H1 (cell line): ENCODE measurements around the gene ZBTB37. TPM values are rescaled to one million over a fixed set of nuclear protein-coding genes. Genes with fewer than 3 reads are reported as not detected.

Source experiments
- CTCF ChIA-PET: fragments of 300-600 bp; sonication (Branson Sonifier 250); formaldehyde crosslinking; loops from one replicate; lab custom pipeline; 2021; ENCODE audit not compliant: partially characterized antibody; lab: Charles Lee
- POLR2A ChIA-PET: fragments of 300-600 bp; sonication (Branson Sonifier 250); formaldehyde crosslinking; loops from one replicate; lab custom pipeline; 2021; ENCODE audit warnings: inconsistent platforms; ENCODE audit not compliant: partially characterized antibody; lab: Charles Lee
- DNase-seq, 2 experiments: peaks; one replicate each; pipeline versions ENCODE4 v3.0.0 to v3.0.0-alpha.2; 2010 to 2022; ENCODE audit warnings: low spot score in 2 of 2, low read depth in 1 of 2, mixed read lengths in 1 of 2
- FAIRE-seq: peaks from 2 replicates; lab custom pipeline; 2011; peaks lifted over from hg19 to GRCh38; lab: Jason Lieb, UNC
- H2AFZ ChIP-seq: 2 replicates; pipeline ENCODE4 v1.8.1; 2012; ENCODE audit warnings: low read length, inconsistent platforms
- H2AK5ac ChIP-seq: 2 replicates; pipeline ENCODE4 v1.6.1; 2013; ENCODE audit warnings: low read depth, low read length
- H2BK120ac ChIP-seq: replicated peaks from 2 replicates; pipeline ENCODE3; 2013; ENCODE audit warnings: low read depth, low read length, inconsistent platforms
- H2BK12ac ChIP-seq: 2 replicates; pipeline ENCODE4 v1.6.1; 2013; ENCODE audit warnings: low read depth, low read length
- H2BK15ac ChIP-seq: 2 replicates; pipeline ENCODE4 v1.6.1; 2013; ENCODE audit warnings: low read length
- H2BK20ac ChIP-seq: 2 replicates; pipeline ENCODE4 v1.6.1; 2013; ENCODE audit warnings: low read length
- H2BK5ac ChIP-seq: 2 replicates; pipeline ENCODE4 v1.6.1; 2013; ENCODE audit warnings: low read depth, low read length
- H3K14ac ChIP-seq: 2 replicates; pipeline ENCODE4 v1.6.1; 2013; ENCODE audit warnings: inconsistent platforms; ENCODE audit not compliant: insufficient read length
- H3K18ac ChIP-seq: 2 replicates; pipeline ENCODE4 v1.6.1; 2013; ENCODE audit warnings: low read length; ENCODE audit errors: extremely low read depth
- H3K23ac ChIP-seq: 2 replicates; pipeline ENCODE4 v1.6.1; 2013; ENCODE audit warnings: inconsistent platforms; ENCODE audit not compliant: insufficient read length
- H3K23me2 ChIP-seq: 2 replicates; pipeline ENCODE4 v1.6.1; 2013; ENCODE audit warnings: low read depth, low read length
- H3K27ac ChIP-seq: 2 replicates; pipeline ENCODE4 v1.6.1; 2011; ENCODE audit warnings: low read depth, low read length, inconsistent platforms
- H3K27me3 ChIP-seq, 4 experiments: replicated peaks in 1 of 4; 1 replicate in 1 of 4; 2 replicates in 3 of 4; pipeline versions ENCODE4 v1.6.1 to v1.8.1; 2011 to 2013; ENCODE audit warnings: low read length in 3 of 4, mild to moderate bottlenecking in 3 of 4, inconsistent platforms in 2 of 4, mixed read lengths in 2 of 4, moderate library complexity in 1 of 4; ENCODE audit not compliant: control insufficient read depth in 3 of 4, insufficient read depth in 3 of 4; ENCODE audit errors: extremely low read depth in 1 of 4
- H3K36me3 ChIP-seq, 4 experiments: 2 replicates each; pipeline versions ENCODE4 v1.6.1 to v1.8.1; 2011 to 2013; ENCODE audit warnings: mild to moderate bottlenecking in 4 of 4, low read length in 3 of 4, moderate library complexity in 2 of 4, control low read depth in 1 of 4, inconsistent platforms in 1 of 4; ENCODE audit not compliant: insufficient read depth in 4 of 4, control insufficient read depth in 2 of 4
- H3K4ac ChIP-seq: replicated peaks from 2 replicates; pipeline ENCODE3; 2013; ENCODE audit warnings: low read length, low read depth, mixed read lengths, inconsistent platforms; ENCODE audit not compliant: insufficient read length
- H3K4me1 ChIP-seq, 4 experiments: replicated peaks in 1 of 4; 1 replicate in 1 of 4; 2 replicates in 3 of 4; pipeline versions ENCODE4 v1.6.1 to v1.8.1; 2011 to 2013; ENCODE audit warnings: low read length in 3 of 4, inconsistent platforms in 2 of 4, mixed read lengths in 1 of 4; ENCODE audit not compliant: insufficient read depth in 4 of 4, control insufficient read depth in 3 of 4
- H3K4me2 ChIP-seq, 2 experiments: 2 replicates each; pipeline versions ENCODE4 v1.6.1 to v1.8.1; 2011 to 2013; ENCODE audit warnings: low read depth in 2 of 2, low read length in 2 of 2, control low read depth in 1 of 2, inconsistent platforms in 1 of 2, mild to moderate bottlenecking in 1 of 2; ENCODE audit not compliant: insufficient read depth in 1 of 2
- H3K4me3 ChIP-seq, 4 experiments: fragments of 200-600, 300-600 bp in 1 of 4; sonication (generic), shearing (Covaris generic), sonication (Bioruptor Twin) in 1 of 4; 2 replicates each; pipeline versions ENCODE4 v1.5.1 to v1.8.1; 2011 to 2016; ENCODE audit warnings: low read length in 4 of 4, low read depth in 3 of 4, control low read depth in 2 of 4, inconsistent platforms in 2 of 4, mild to moderate bottlenecking in 2 of 4, mixed read lengths in 1 of 4, moderate library complexity in 1 of 4; ENCODE audit not compliant: insufficient read depth in 2 of 4; ENCODE audit errors: extremely low read depth in 1 of 4
- H3K56ac ChIP-seq: replicated peaks from 2 replicates; pipeline ENCODE3; 2013; ENCODE audit warnings: low read depth, mild to moderate bottlenecking, mixed read lengths, low read length, inconsistent platforms; ENCODE audit not compliant: insufficient read length
- H3K79me1 ChIP-seq: 2 replicates; pipeline ENCODE4 v1.6.1; 2013; ENCODE audit warnings: low read depth, low read length, control low read depth
- H3K79me2 ChIP-seq, 2 experiments: 2 replicates each; pipeline versions ENCODE4 v1.6.1 to v1.8.1; 2012 to 2013; ENCODE audit warnings: low read length in 2 of 2, mild to moderate bottlenecking in 2 of 2, inconsistent platforms in 1 of 2; ENCODE audit not compliant: insufficient read depth in 2 of 2, control insufficient read depth in 1 of 2
- H3K9ac ChIP-seq, 4 experiments: replicated peaks in 1 of 4; 1 replicate in 1 of 4; 2 replicates in 3 of 4; pipeline versions ENCODE4 v1.6.1 to v1.8.1; 2011 to 2013; ENCODE audit warnings: low read depth in 3 of 4, low read length in 3 of 4, control low read depth in 2 of 4, mild to moderate bottlenecking in 2 of 4, moderate library complexity in 2 of 4, inconsistent platforms in 1 of 4; ENCODE audit errors: extremely low read depth in 1 of 4
- H3K9me3 ChIP-seq, 2 experiments: 2 replicates each; pipeline versions ENCODE4 v1.6.1 to v1.8.1; 2012 to 2013; ENCODE audit warnings: mild to moderate bottlenecking in 2 of 2, moderate library complexity in 2 of 2, control low read depth in 1 of 2, inconsistent platforms in 1 of 2, low read depth in 1 of 2, low read length in 1 of 2, mixed read lengths in 1 of 2; ENCODE audit not compliant: insufficient read depth in 2 of 2
- H4K20me1 ChIP-seq, 2 experiments: replicated peaks in 1 of 2; 2 replicates each; pipeline versions ENCODE3 to v1.8.1; 2011 to 2013; ENCODE audit warnings: inconsistent platforms in 2 of 2, low read length in 2 of 2, mild to moderate bottlenecking in 1 of 2; ENCODE audit not compliant: insufficient read depth in 2 of 2, control insufficient read depth in 1 of 2
- H4K5ac ChIP-seq: 2 replicates; pipeline ENCODE4 v1.6.1; 2013; ENCODE audit warnings: low read length, low read depth, mixed read lengths, inconsistent platforms; ENCODE audit not compliant: insufficient read length
- H4K8ac ChIP-seq: 2 replicates; pipeline ENCODE4 v1.8.0; 2013; ENCODE audit warnings: mild to moderate bottlenecking, moderate library complexity, low read length, inconsistent platforms; ENCODE audit not compliant: insufficient read depth; ENCODE audit errors: extremely low read depth
- H4K91ac ChIP-seq: replicated peaks from 2 replicates; pipeline ENCODE3; 2013; ENCODE audit warnings: low read length, mixed read lengths, inconsistent platforms; ENCODE audit not compliant: insufficient read length
- CBX8 ChIP-seq: fragments of 300-800, 300-1000 bp; sonication (generic); IDR thresholded peaks from 2 replicates; pipeline ENCODE4 v1.7.1; 2016; ENCODE audit warnings: low read depth, low read length, borderline replicate concordance
- WGBS, 2 experiments: shearing (Covaris generic) in 1 of 2; methylation state at CpG; one replicate each; pipeline versions ENCODE4 v1.1.6 to v1.1.7; 2013 to 2015; ENCODE audit warnings: low lambda C conversion rate in 2 of 2, mixed read lengths in 2 of 2, inconsistent platforms in 1 of 2, low coverage in 1 of 2, missing lambda C conversion rate in 1 of 2; ENCODE audit not compliant: insufficient replicate concordance in 2 of 2, insufficient coverage in 1 of 2, insufficient read length in 1 of 2; ENCODE audit errors: extremely low coverage in 1 of 2, missing lambda C conversion rate in 1 of 2; 5-methylcytosine and 5-hydroxymethylcytosine counted together
- polyA plus RNA-seq, 7 experiments: library from polyadenylated mRNA; depleted of rRNA in 3 of 7; stranded (reverse) in 5 of 7; unstranded in 2 of 7; fragments of >200 nt in 5 of 7; fragments of 200-250 nt in 2 of 7; gene quantifications; 1 replicate in 5 of 7; 2 replicates in 1 of 7; 4 replicates in 1 of 7; pipeline versions ENCODE4 v1.2.1 to v1.2.3, GENCODE V29; 2011 to 2013; ENCODE audit warnings: missing spikeins in 2 of 7, mixed read lengths in 2 of 7
- total RNA-seq: library from RNA; stranded (reverse); fragmentation: NEBNext Ultra II Directional; extraction: Animal tissue kit (Norgen Biotek cat#: 25700); gene quantifications from 2 replicates; pipeline ENCODE4 v1.2.1, GENCODE V29; 2021
- TF ChIP-seq, protein P1 (sequence below), 3 experiments: IDR thresholded peaks; 1 replicate in 2 of 3; 2 replicates in 1 of 3; pipeline versions ENCODE4 v1.5.1 to v1.6.1; 2011; ENCODE audit warnings: low read length in 3 of 3, mild to moderate bottlenecking in 3 of 3, inconsistent platforms in 2 of 3, low read depth in 1 of 3, moderate library complexity in 1 of 3; ENCODE audit not compliant: insufficient read depth in 1 of 3; ENCODE audit errors: control extremely low read depth in 1 of 3

Gene ZBTB37
- total and polyA plus RNA-seq, 2 of the 8 experiments (the other 6 are each of a cell fraction or from before 2014, with no cell fraction given) = 1.7 to 12.5 TPM

DNA sequence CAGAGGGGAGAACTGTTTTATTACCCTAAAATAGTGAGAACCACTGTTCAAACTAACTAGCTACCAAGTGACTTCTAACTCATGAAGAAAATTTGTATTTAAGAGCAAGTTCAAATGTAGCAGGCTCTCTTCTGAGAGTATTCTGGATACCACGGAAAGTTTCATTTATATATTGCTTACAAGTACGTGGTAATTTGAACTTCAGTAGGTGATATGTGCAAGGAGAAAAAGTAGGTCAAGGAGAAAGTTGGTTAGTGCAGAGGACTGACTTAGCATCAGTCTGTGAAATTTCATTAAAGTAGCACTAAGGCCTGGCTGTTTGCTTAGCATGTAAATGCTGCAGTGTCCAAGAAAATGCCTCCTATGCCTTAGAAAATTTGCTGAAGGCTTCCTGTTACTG is 32.2 kb downstream of the ZBTB37 start:
- H3K4ac ChIP-seq = no peak overlapping the region
- H3K79me2 ChIP-seq = no peaks in the 10 kb centered on the region
- no peak overlapping the region for H3K27ac ChIP-seq
- no peak overlapping the region for H4K8ac ChIP-seq
- H2AFZ ChIP-seq = no peak overlapping the region
- H4K91ac ChIP-seq = no peak overlapping the region
- H4K5ac ChIP-seq = no peak overlapping the region
- H3K79me1 ChIP-seq = peaks cover 2% of the 10 kb centered on the region; the same call in 1 of the 2 replicates
- H3K23ac ChIP-seq = no peak overlapping the region
- H3K4me3 ChIP-seq = no peak overlapping the region
- POLR2A ChIA-PET = interaction anchor here (1.6 kb wide), 1 partner anchor 35 kb away, joined by 3 read pairs; no protein-coding TSS in a partner anchor
- H3K23me2 ChIP-seq = no peaks in the 10 kb centered on the region
- CTCF ChIA-PET = interaction anchor here (1.0 kb wide), 1 partner anchor 31 kb away, joined by 3 read pairs; no protein-coding TSS in a partner anchor
- no peaks in the 10 kb centered on the region for H3K27me3 ChIP-seq
- no peaks in the 10 kb centered on the region for H3K9me3 ChIP-seq
- no peak overlapping the region for H2AK5ac ChIP-seq
- H3K4me1 ChIP-seq = peaks cover 0 to 14% (median 2%) of the 10 kb centered on the region in 4 experiments; a peak in 4 of 7 replicates
- FAIRE-seq = no peak
- DNase-seq = no peak
- H3K9ac ChIP-seq = no peak overlapping the region
- no peak overlapping the region for H3K14ac ChIP-seq
- 79% methylated on average over 2 of the region's 2 CpGs; no CpG with 5 or more reads in 1 of the 2 experiments for WGBS, 2 experiments
- no peak overlapping the region for H2BK20ac ChIP-seq
- H3K36me3 ChIP-seq = no peaks in the 10 kb centered on the region
- H2BK120ac ChIP-seq = no peak overlapping the region
- H4K20me1 ChIP-seq = no peaks in the 10 kb centered on the region
- peak overlapping the region in 1 of 2 experiments; percentile 10; a peak in 1 of 4 replicates for H3K4me2 ChIP-seq
- no peak overlapping the region for H3K56ac ChIP-seq
- H3K18ac ChIP-seq = no peak overlapping the region
- H2BK15ac ChIP-seq = no peak overlapping the region
- H2BK12ac ChIP-seq = no peak overlapping the region
- no peak overlapping the region for H2BK5ac ChIP-seq
- TF ChIP-seq, protein P1, sequence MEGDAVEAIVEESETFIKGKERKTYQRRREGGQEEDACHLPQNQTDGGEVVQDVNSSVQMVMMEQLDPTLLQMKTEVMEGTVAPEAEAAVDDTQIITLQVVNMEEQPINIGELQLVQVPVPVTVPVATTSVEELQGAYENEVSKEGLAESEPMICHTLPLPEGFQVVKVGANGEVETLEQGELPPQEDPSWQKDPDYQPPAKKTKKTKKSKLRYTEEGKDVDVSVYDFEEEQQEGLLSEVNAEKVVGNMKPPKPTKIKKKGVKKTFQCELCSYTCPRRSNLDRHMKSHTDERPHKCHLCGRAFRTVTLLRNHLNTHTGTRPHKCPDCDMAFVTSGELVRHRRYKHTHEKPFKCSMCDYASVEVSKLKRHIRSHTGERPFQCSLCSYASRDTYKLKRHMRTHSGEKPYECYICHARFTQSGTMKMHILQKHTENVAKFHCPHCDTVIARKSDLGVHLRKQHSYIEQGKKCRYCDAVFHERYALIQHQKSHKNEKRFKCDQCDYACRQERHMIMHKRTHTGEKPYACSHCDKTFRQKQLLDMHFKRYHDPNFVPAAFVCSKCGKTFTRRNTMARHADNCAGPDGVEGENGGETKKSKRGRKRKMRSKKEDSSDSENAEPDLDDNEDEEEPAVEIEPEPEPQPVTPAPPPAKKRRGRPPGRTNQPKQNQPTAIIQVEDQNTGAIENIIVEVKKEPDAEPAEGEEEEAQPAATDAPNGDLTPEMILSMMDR (IDR thresholded peaks at IDR 0.05; ENCODE audit: control extremely low read depth in 1 of 3, insufficient read depth in 1 of 3, low read depth in 1 of 3, low read length in 3 of 3) = no peak
- no peak for TF ChIP-seq CBX8
